B cell (primary cell): ENCODE measurements around the gene FAM131C.

Source experiments
- CTCF ChIP-seq: fragments of 200-600 bp; IDR thresholded peaks from one replicate; pipeline ENCODE4 v1.8.0; 2022; ENCODE audit warnings: antibody characterized with exemption, mild to moderate bottlenecking
- EZH2 ChIP-seq: IDR thresholded peaks from 2 replicates; pipeline ENCODE4 v1.6.1; 2012; ENCODE audit warnings: borderline replicate concordance, low read depth, mild to moderate bottlenecking, moderate library complexity, low read length; ENCODE audit not compliant: insufficient read depth, poor library complexity, severe bottlenecking

GRCh38 chr1:16092097-16092922 lies 18.9 kb upstream of the FAM131C start:
- TF ChIP-seq EZH2: no peak
- TF ChIP-seq CTCF: no peak
